Right lobe of liver (tissue), 6 donors: Measurements from ENCODE around the gene KRTAP10-10. TPM values are rescaled to one million over a fixed set of nuclear protein-coding genes. Genes with fewer than 3 reads are reported as not detected.

ENCODE experiments used
- ATAC-seq, 4 donors: fragments of 200-7000 bp; cut with Tn5 transposase; one replicate each; pipeline ENCODE4 v1.9.1; 2020; ENCODE audit warnings: mild to moderate bottlenecking in 4 of 4, moderate library complexity in 4 of 4
- DNase-seq, 3 donors: peaks; one replicate each; pipeline ENCODE4 v3.0.0-alpha.2; 2020
- H3K27ac ChIP-seq, 3 donors: fragments of 200-600 bp; one replicate each; pipeline ENCODE4 v1.8.0; 2022
- H3K27me3 ChIP-seq, 2 donors: fragments of 200-600 bp; one replicate each; pipeline ENCODE4 v1.8.0; 2022
- H3K36me3 ChIP-seq, 4 donors: fragments of 200-600 bp; sonication (generic) in 1 of 4; one replicate each; pipeline versions ENCODE4 v1.5.1 to v1.8.0; 2017 to 2022; ENCODE audit warnings: control low read depth in 1 of 4
- H3K4me1 ChIP-seq, 4 donors: fragments of 200-600 bp; sonication (generic) in 1 of 4; one replicate each; pipeline versions ENCODE4 v1.5.1 to v1.8.0; 2017 to 2022; ENCODE audit warnings: control low read depth in 1 of 4
- H3K4me3 ChIP-seq, 3 donors: fragments of 200-600 bp; one replicate each; pipeline ENCODE4 v1.8.0; 2022
- H3K9me3 ChIP-seq, 4 donors: fragments of 200-600 bp; sonication (generic) in 1 of 4; one replicate each; pipeline versions ENCODE4 v1.5.1 to v1.8.0; 2017 to 2022; ENCODE audit warnings: control low read depth in 1 of 4
- POLR2A ChIP-seq: fragments of 450-650 bp; IDR thresholded peaks from one replicate; pipeline ENCODE4 v1.6.1; 2017; ENCODE audit warnings: antibody characterized with exemption, mild to moderate bottlenecking
- WGBS: methylation state at CpG from one replicate; pipeline ENCODE4 v1.1.6; 2018; ENCODE audit warnings: low coverage, low lambda C conversion rate; ENCODE audit not compliant: insufficient coverage; ENCODE audit errors: missing lambda C conversion rate; 5-methylcytosine and 5-hydroxymethylcytosine counted together
- intact Hi-C, 2 donors: fragments of 100-400 bp; cut with DNase I; formaldehyde crosslinking; loops; one replicate each; pipeline versions ENCODE4 v1.11.2 to v1.14.1; 2022
- total RNA-seq, 6 experiments: library from RNA; depleted of rRNA in 2 of 6; stranded (reverse); fragments of >200 nt in 2 of 6; fragmentation: NEBNext Ultra II Directional in 3 of 6; extraction: Animal tissue kit (Norgen Biotek cat#: 25700) in 3 of 6; gene quantifications; one replicate each; pipeline versions ENCODE4 v1.1.0 to v1.2.4, GENCODE V29; 2016 to 2023
- TF ChIP-seq, protein P1 (sequence below), 4 donors: fragments of 200-600 bp in 3 of 4; fragments of 450-650 bp in 1 of 4; IDR thresholded peaks; one replicate each; pipeline versions ENCODE4 v1.5.1 to v1.8.0; 2016 to 2022; ENCODE audit warnings: antibody characterized with exemption in 4 of 4, mild to moderate bottlenecking in 2 of 4
- donor health status: DM: no; HTN: yes; CAD: no.
- donor health status: DM: no; HTN: no; CAD: no.
- donor health status: DM: no; HTN: no; CAD: no.
- donor health status: DM: no; HTN: yes; CAD: no.
- donor health status: DM: no; HTN: yes; CAD: no.

The KRTAP10-10 gene
- total RNA-seq, 6 experiments from 2014 or later, result not detected

DNA sequence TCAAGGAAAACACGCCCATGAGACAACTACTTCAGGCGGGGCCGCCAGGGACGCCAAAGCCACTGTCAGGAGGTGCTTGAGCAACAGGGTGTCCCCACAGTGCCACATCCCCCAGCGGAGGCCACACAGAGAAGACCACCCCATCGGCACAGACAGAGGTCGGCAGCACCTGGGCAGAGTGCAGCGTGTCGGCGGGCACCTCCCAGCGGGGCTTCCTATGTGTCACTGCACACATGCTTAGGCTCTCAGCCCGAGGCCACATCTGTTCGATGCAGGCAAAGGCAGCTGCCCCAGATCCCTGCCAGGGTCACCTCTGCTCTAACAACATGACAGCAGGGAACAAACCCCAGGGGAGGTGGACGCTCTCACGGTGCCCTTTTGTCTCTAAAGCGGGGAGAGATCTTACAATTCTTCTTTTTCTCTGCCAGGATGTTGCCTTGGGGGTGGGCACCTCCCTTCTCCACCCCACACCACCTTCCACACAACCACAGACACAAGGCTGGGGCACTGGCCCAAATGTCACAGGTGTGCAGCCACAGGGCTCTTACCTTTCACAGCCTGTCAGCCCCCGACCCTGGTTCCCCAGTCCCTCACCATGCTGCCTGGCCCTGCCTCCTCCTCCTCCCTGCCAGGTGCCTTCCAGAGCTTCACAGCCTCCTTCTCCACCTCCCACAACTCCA is 21.1 kb upstream of the KRTAP10-10 start:
- Histone ChIP-seq H3K36me3 (no peaks in the 10 kb centered on the region), H3K27me3 (no peaks in the 10 kb centered on the region), H3K4me1 (no peaks in the 10 kb centered on the region), H3K4me3 (no peak overlapping the region), H3K9me3 (no peaks in the 10 kb centered on the region), H3K27ac (no peak overlapping the region)
- TF ChIP-seq POLR2A, result no peak
- TF ChIP-seq, protein P1, sequence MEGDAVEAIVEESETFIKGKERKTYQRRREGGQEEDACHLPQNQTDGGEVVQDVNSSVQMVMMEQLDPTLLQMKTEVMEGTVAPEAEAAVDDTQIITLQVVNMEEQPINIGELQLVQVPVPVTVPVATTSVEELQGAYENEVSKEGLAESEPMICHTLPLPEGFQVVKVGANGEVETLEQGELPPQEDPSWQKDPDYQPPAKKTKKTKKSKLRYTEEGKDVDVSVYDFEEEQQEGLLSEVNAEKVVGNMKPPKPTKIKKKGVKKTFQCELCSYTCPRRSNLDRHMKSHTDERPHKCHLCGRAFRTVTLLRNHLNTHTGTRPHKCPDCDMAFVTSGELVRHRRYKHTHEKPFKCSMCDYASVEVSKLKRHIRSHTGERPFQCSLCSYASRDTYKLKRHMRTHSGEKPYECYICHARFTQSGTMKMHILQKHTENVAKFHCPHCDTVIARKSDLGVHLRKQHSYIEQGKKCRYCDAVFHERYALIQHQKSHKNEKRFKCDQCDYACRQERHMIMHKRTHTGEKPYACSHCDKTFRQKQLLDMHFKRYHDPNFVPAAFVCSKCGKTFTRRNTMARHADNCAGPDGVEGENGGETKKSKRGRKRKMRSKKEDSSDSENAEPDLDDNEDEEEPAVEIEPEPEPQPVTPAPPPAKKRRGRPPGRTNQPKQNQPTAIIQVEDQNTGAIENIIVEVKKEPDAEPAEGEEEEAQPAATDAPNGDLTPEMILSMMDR (IDR thresholded peaks at IDR 0.05), result no peak
- WGBS, result 53% methylated on average over 3 of the region's 17 CpGs
- ATAC-seq, result no peak
- peak in 1 of 3 donors; percentile 50 for DNase-seq
- intact Hi-C loops, result no loop called here

DNA sequence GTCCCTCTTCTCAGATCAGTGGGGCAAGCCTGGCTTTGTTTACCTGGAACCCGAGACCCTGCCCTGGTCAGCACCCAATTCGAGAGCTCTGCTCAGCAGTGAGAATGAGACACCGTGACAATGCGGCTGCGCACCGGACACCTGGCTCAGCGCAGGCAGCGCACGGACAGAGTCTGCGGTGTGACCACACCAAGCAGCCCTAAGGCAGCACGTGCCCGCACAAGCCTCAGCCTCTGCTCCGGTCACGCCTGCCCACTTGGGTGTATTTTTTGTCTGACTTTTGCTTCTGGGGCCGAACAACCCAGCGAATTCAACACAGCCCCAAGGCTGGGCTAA is 20.6 kb upstream of the KRTAP10-10 start:
- intact Hi-C loops, result no loop called here
- H3K27ac ChIP-seq, result no peak overlapping the region
- no peaks in the 10 kb centered on the region for H3K9me3 ChIP-seq
- no peaks in the 10 kb centered on the region for H3K36me3 ChIP-seq
- H3K4me3 ChIP-seq, result no peak overlapping the region
- no peak for ATAC-seq
- no peaks in the 10 kb centered on the region for H3K4me1 ChIP-seq
- no peak for DNase-seq
- 80% methylated on average over 1 of the region's 16 CpGs for WGBS
- no peaks in the 10 kb centered on the region for H3K27me3 ChIP-seq
- TF ChIP-seq, protein P1 (IDR thresholded peaks at IDR 0.05), result no peak
- TF ChIP-seq POLR2A, result no peak

DNA sequence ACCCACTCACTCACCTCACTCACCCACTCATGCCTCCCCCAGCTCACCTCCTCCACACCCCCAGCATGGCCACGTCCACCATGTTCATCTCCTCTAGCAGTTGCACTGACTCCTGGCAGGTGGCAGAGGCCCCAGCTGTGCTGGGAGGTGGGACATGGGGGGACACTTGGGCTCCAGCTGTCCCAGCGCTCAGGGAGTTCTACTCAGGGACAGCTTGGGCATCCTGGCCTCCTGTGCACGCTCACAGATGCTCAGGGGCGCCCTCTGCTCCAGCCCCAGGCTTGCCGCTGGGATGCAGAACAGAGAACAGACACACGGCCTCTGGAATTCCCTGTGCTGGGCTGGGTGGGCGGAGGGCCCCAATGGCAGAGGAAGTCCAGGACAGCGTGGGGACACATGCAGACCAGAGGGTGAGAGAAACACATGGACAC is 20.1 kb upstream of the KRTAP10-10 start:
- WGBS, result 69% methylated on average over 4 of the region's 8 CpGs
- Histone ChIP-seq H3K36me3 (no peaks in the 10 kb centered on the region), H3K9me3 (no peaks in the 10 kb centered on the region), H3K4me1 (no peaks in the 10 kb centered on the region), H3K27ac (no peak overlapping the region), H3K27me3 (no peaks in the 10 kb centered on the region), H3K4me3 (no peak overlapping the region)
- no peak for ATAC-seq
- no peak for TF ChIP-seq POLR2A
- TF ChIP-seq, protein P1 (IDR thresholded peaks at IDR 0.05), result no peak
- intact Hi-C loops, result no loop called here
- DNase-seq, result no peak

DNA sequence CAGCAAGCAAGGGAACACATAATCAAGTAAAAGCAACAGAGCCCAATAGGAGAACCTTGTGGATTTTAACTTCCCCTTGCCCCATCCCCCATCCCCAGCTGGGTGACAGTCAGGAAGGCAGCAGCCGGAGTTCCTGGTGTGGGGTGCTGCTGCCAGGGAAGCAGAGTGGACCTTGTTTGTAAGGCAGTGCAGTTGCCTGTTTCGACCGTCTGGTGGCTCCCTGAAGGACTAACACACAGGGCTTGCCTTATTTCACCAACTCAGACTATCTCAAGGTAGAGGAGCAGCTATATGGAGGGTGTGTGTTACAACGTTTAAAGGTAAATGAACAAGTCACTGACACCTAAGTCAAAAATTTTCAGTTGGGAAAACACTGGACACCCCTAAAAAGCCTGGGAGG is 18.7 kb upstream of the KRTAP10-10 start:
- no peaks in the 10 kb centered on the region for H3K36me3 ChIP-seq
- no peak for TF ChIP-seq POLR2A
- TF ChIP-seq, protein P1 (IDR thresholded peaks at IDR 0.05), result peak; percentile 7 to 36 (median 30)
- DNase-seq (peak in 1 of 3 donors; percentile 57), ATAC-seq (peak; percentile 56 to 80 (median 74))
- no peaks in the 10 kb centered on the region for H3K27me3 ChIP-seq
- intact Hi-C loops, result no loop called here
- no peak overlapping the region for H3K27ac ChIP-seq
- H3K4me3 ChIP-seq, result no peak overlapping the region
- H3K4me1 ChIP-seq, result no peaks in the 10 kb centered on the region
- 10% methylated on average over 2 of the region's 4 CpGs for WGBS
- H3K9me3 ChIP-seq, result no peaks in the 10 kb centered on the region
